Colonic mucosa (tissue), 4 donors: ENCODE measurements around the gene PRKAG2. TPM values are rescaled to one million over a fixed set of nuclear protein-coding genes. Genes with fewer than 3 reads are reported as not detected.

Experiments
- DNase-seq: peaks from one replicate; pipeline ENCODE4 v3.0.0-alpha.2; 2020
- H3K27ac ChIP-seq: fragments of 200-600 bp; one replicate; pipeline ENCODE4 v1.8.0; 2021
- H3K27me3 ChIP-seq: fragments of 200-600 bp; one replicate; pipeline ENCODE4 v1.8.0; 2021
- H3K36me3 ChIP-seq: fragments of 200-600 bp; one replicate; pipeline ENCODE4 v1.8.0; 2021
- H3K4me1 ChIP-seq: fragments of 200-600 bp; one replicate; pipeline ENCODE4 v1.8.0; 2021; ENCODE audit warnings: mild to moderate bottlenecking
- H3K4me3 ChIP-seq: fragments of 200-600 bp; one replicate; pipeline ENCODE4 v1.8.0; 2021
- H3K9ac ChIP-seq, 2 donors: one replicate each; pipeline ENCODE4 v1.7.0; 2013; ENCODE audit warnings: control low read depth in 2 of 2, low read depth in 2 of 2, low read length in 2 of 2
- H3K9me3 ChIP-seq: fragments of 200-600 bp; one replicate; pipeline ENCODE4 v1.8.0; 2021
- CTCF ChIP-seq: fragments of 200-600 bp; IDR thresholded peaks from one replicate; pipeline ENCODE4 v1.8.0; 2022; ENCODE audit warnings: antibody characterized with exemption, mild to moderate bottlenecking
- intact Hi-C: fragments of 100-400 bp; cut with DNase I; formaldehyde crosslinking; loops from one replicate; pipeline ENCODE4 v1.14.1; 2022
- total RNA-seq, 2 donors: library from RNA; stranded (reverse); fragmentation: NEBNext Ultra II Directional in 1 of 2; extraction: Animal tissue kit (Norgen Biotek cat#: 25700) in 1 of 2; gene quantifications; one replicate each; pipeline ENCODE4 v1.2.1, GENCODE V29; 2021
- donor health status: healthy.
- donor health status: DM: no; HTN: no; CAD: no.
- donor health status: DM: no; HTN: no; CAD: no.

PRKAG2 gene
- total RNA-seq, 2 donors from 2014 or later = 36.3 to 42.0 TPM

- no peak overlapping the region for H3K27ac ChIP-seq
- no peak overlapping the region for H3K4me3 ChIP-seq
- no peak overlapping the region for H3K9ac ChIP-seq
- H3K36me3 ChIP-seq = no peaks in the 10 kb centered on the region
- intact Hi-C loops = no loop called here
- TF ChIP-seq CTCF = no peak
- H3K27me3 ChIP-seq = no peaks in the 10 kb centered on the region
- DNase-seq = no peak
- no peaks in the 10 kb centered on the region for H3K9me3 ChIP-seq
- no peaks in the 10 kb centered on the region for H3K4me1 ChIP-seq
Observed at GRCh38 chr7:151611878-151612277, 265.0 kb downstream of the PRKAG2 start.

GRCh38 chr7:151611041-151611440 is 265.9 kb downstream of the PRKAG2 start:
- H3K27ac ChIP-seq = no peak overlapping the region
- no peak for DNase-seq
- H3K27me3 ChIP-seq = no peaks in the 10 kb centered on the region
- intact Hi-C loops = no loop called here
- no peak overlapping the region for H3K4me3 ChIP-seq
- no peak overlapping the region for H3K9ac ChIP-seq
- H3K36me3 ChIP-seq = no peaks in the 10 kb centered on the region
- H3K9me3 ChIP-seq = no peaks in the 10 kb centered on the region
- TF ChIP-seq CTCF = no peak
- H3K4me1 ChIP-seq = no peaks in the 10 kb centered on the region

- no peaks in the 10 kb centered on the region for H3K36me3 ChIP-seq
- no peaks in the 10 kb centered on the region for H3K9me3 ChIP-seq
- no peaks in the 10 kb centered on the region for H3K27me3 ChIP-seq
- no peaks in the 10 kb centered on the region for H3K4me1 ChIP-seq
- TF ChIP-seq CTCF = no peak
- no peak overlapping the region for H3K4me3 ChIP-seq
- peak overlapping the region; percentile 38 for H3K27ac ChIP-seq
- intact Hi-C loops = no loop called here
- H3K9ac ChIP-seq = peak overlapping the region in 1 of 2 donors; percentile 39
- peak; percentile 62 for DNase-seq
Observed at GRCh38 chr7:151608031-151608551, 268.8 kb downstream of the PRKAG2 start.

- no peak overlapping the region for H3K27ac ChIP-seq
- H3K9ac ChIP-seq = no peak overlapping the region
- no peaks in the 10 kb centered on the region for H3K9me3 ChIP-seq
- no peak for TF ChIP-seq CTCF
- DNase-seq = no peak
- intact Hi-C loops = no loop called here
- no peaks in the 10 kb centered on the region for H3K4me1 ChIP-seq
- H3K4me3 ChIP-seq = no peak overlapping the region
- H3K36me3 ChIP-seq = no peaks in the 10 kb centered on the region
- H3K27me3 ChIP-seq = no peaks in the 10 kb centered on the region
Observed at GRCh38 chr7:151607464-151607867, 269.4 kb downstream of the PRKAG2 start.

GRCh38 chr7:151603951-151604350 is 273.0 kb downstream of the PRKAG2 start:
- no peak overlapping the region for H3K4me3 ChIP-seq
- DNase-seq = no peak
- no peaks in the 10 kb centered on the region for H3K27me3 ChIP-seq
- intact Hi-C loops = no loop called here
- H3K27ac ChIP-seq = no peak overlapping the region
- no peaks in the 10 kb centered on the region for H3K36me3 ChIP-seq
- TF ChIP-seq CTCF = no peak
- no peaks in the 10 kb centered on the region for H3K4me1 ChIP-seq
- no peak overlapping the region for H3K9ac ChIP-seq
- no peaks in the 10 kb centered on the region for H3K9me3 ChIP-seq
